GM18508 (cell line): ENCODE measurements around the gene KRTAP5-9.
"Not testable (repeated sequence)": the region's sequence is repeated elsewhere in the genome, so short reads cannot be mapped to it uniquely, and the experiment has no call there.

ENCODE experiments used
- ATAC-seq: cut with Tn5 transposase; IDR thresholded peaks from one replicate; pipeline ENCODE4 v1.9.1; 2021; ENCODE audit warnings: moderate number of reproducible peaks; ENCODE audit not compliant: insufficient read depth, unreplicated experiment

KRTAP5-9 gene, protein sequence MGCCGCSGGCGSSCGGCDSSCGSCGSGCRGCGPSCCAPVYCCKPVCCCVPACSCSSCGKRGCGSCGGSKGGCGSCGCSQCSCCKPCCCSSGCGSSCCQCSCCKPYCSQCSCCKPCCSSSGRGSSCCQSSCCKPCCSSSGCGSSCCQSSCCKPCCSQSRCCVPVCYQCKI

DNA sequence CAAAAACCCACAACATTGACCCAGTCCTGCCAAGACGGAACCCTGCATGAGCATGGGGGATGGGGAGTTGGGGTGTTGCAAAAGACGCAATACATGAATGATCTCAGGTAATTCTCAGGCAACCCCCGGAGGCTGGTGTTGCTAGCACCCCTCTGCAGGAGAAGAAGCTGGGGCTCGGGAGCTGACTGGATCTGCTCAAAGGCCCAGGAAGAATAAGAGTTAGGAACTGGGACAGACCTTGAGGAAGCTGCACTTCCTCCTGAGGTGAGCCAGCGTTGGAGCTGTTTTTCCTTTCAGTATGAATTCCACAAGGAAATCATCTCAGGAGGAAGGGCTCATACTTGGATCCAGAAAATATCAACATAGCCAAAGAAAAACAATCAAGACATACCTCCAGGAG lies at the start of gene KRTAP5-9:
KRTAP5-9 (plus strand) TSS at position 301 of the 400 bp plus-strand sequence. CDS start 238 bp downstream, outside the sequence.
- ATAC-seq: no peak

- no peak for ATAC-seq
These were observed 49.1 kb upstream of the KRTAP5-9 start for GRCh38 chr11:71499125-71499524.

GRCh38 chr11:71499546-71499945 lies 48.7 kb upstream of the KRTAP5-9 start:
- ATAC-seq: no peak

- ATAC-seq: no peak
These were observed 47.6 kb upstream of the KRTAP5-9 start for GRCh38 chr11:71500601-71501021.

DNA sequence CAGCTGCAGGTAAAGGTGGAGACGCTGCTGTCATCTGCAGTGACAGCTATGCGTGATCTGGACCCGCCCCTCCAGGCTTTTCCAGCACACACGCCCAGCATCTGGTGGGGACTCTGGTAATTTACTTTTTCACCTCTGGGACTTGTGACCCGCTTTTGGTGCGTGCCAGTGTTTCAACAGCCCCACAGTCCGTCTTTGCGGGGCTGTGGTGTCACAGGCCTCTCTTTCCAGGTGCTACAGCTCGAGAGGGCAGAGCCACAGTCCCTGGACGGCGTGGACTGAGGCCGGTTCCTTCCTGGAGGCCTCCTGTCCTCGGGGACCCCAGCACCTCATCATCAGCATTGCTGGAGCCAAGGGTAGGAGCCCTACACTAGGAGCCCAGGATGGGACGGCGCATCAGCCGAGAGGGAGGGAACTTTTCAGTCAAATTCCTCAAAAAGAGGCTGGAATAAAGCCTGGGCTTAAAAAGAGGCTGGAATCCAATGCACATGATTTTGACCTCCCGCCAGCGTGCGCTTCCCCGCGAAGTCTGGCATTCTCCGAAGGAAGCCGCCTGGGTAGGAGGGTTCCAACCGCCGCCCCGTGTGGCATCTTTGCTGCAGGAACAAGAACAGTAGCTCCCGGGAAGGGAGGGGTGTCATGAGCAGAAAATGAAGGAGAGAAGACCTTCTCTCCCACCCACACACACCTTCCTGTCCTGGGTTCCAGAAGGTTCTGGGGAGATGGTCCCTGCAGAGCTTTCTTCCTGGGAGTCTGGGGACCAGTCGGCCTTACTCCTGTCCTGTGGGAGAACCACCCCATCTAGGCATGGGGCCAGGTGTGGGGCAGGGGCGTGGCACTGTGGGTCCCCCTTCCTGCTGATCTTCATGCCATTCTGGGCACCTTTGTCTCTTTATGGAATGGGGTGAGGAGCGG lies 46.9 kb upstream of the KRTAP5-9 start:
- ATAC-seq: no peak

GRCh38 chr11:71502026-71502425 lies 46.2 kb upstream of the KRTAP5-9 start:
- no peak for ATAC-seq

- ATAC-seq: no peak
These were observed 45.3 kb upstream of the KRTAP5-9 start for GRCh38 chr11:71502871-71503435.

DNA sequence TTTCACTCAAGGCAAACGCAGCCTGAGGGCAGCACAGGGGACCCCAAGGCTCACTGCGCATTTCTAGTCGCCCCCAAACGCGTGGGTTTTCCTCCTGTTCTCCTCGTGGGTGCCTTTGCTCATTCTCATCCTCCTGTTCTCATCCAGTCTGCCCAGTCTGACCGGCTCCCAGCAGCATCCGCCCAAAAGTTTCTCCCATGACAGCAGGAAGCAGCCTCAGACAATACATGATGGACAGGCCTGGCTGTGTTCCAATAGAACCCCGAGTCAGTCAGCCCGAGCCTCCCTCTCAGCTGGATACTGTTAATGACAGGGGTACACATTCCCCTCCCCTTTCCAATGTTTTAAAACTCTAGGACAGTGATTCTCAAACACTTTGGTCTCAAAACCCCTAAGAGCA lies 43.7 kb upstream of the KRTAP5-9 start:
- ATAC-seq: no peak

- ATAC-seq: no peak
These were observed 43.2 kb upstream of the KRTAP5-9 start for GRCh38 chr11:71505001-71505400.

- no peak for ATAC-seq
These were observed 42.4 kb upstream of the KRTAP5-9 start for GRCh38 chr11:71505781-71506180.

GRCh38 chr11:71507102-71507501 lies 41.1 kb upstream of the KRTAP5-9 start:
- no peak for ATAC-seq

- ATAC-seq: no peak
These were observed 29.4 kb upstream of the KRTAP5-9 start for GRCh38 chr11:71518506-71519471.

DNA sequence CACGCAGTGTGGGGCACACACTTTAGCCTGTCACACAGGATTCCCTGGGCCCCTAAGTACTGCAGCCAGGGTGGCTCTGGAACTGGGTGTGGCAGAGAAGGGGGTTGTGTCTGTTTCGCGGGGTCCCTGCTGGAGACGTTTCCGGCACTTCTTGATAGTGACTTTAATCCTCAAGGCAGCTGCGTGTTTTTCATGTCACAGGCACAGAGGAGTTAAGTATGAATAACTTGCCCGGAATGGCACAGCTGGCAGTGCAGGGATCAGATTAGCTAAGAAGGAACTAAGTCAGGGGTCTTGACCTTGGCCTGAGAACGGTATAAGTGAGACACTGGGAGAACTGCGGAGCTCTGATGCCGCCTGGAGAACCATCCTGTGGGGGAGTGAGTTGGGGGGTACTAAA lies 28.7 kb upstream of the KRTAP5-9 start:
- ATAC-seq: no peak

- no peak for ATAC-seq
These were observed 22.9 kb upstream of the KRTAP5-9 start for GRCh38 chr11:71525188-71525937.

GRCh38 chr11:71525938-71526495 lies 22.2 kb upstream of the KRTAP5-9 start:
- ATAC-seq: no peak

GRCh38 chr11:71526796-71527575 lies 21.2 kb upstream of the KRTAP5-9 start, which contains the start of gene KRTAP5-7:
Gene KRTAP5-7, plus strand, starts transcription at chr11:71527267. Its CDS starts 34 bp downstream, at chr11:71527301.
- not testable (repeated sequence) for ATAC-seq

- no peak for ATAC-seq
These were observed 20.5 kb upstream of the KRTAP5-9 start for GRCh38 chr11:71527576-71528210.

DNA sequence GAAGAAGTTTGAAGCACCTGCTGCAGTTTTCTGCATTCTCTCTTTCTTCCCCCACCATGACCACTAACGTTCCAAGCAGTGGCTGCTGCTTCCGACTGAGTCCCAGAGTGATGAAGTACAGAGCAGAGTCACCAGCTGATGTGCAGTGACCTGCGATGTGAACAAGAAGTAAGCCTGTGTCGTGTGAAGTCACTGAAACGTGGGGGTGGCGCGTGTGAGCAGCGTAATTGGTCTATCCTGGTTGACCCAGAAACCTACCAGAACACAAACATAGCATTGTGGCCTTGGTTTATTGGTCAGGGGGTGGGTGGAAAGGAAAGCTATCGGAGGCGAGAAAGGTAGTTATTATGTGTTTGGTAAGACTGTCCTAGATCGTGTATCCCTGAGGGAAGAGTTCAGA lies 17.6 kb upstream of the KRTAP5-9 start:
- no peak for ATAC-seq
